Activated T-helper 2 cell treated with anti-CD3 and anti-CD28 coated beads, Interferon-gamma antibody, Interleukin-2, Interleukin-4, amounts not matched to agents 10 μg/mL and 5 μg/mL and 100 μg/mL, durations not matched to agents 14 hours and 24 hours and 36 hours (primary cell): ENCODE data around the gene GABRB3. TPM values are rescaled to one million over a fixed set of nuclear protein-coding genes. Genes with fewer than 3 reads are reported as not detected.

Source experiments
- DNase-seq: peaks from one replicate; pipeline ENCODE4 v3.0.0; 2021; ENCODE audit warnings: low spot score
- H3K27ac Mint-ChIP-seq: one replicate; pipeline ENCODE4 v1.8.0; 2021; ENCODE audit warnings: mixed read lengths
- H3K27me3 Mint-ChIP-seq: one replicate; pipeline ENCODE4 v1.8.0; 2021; ENCODE audit warnings: low read depth, mixed read lengths
- H3K36me3 Mint-ChIP-seq: one replicate; pipeline ENCODE4 v1.8.0; 2021; ENCODE audit warnings: low read depth, mixed read lengths
- H3K4me1 Mint-ChIP-seq: one replicate; pipeline ENCODE4 v1.8.0; 2021; ENCODE audit warnings: low read depth, mixed read lengths
- H3K4me3 Mint-ChIP-seq: one replicate; pipeline ENCODE4 v1.8.0; 2021; ENCODE audit warnings: low read depth, mild to moderate bottlenecking, moderate library complexity, mixed read lengths
- H3K9me3 Mint-ChIP-seq: one replicate; pipeline ENCODE4 v1.8.0; 2021; ENCODE audit warnings: mixed read lengths
- intact Hi-C: fragments of 100-400 bp; cut with micrococcal nuclease; formaldehyde crosslinking; loops from one replicate; pipeline ENCODE4 v1.15.1; 2023
- total RNA-seq: library from RNA; stranded (reverse); gene quantifications from 2 replicates; pipeline ENCODE4 v1.2.3, GENCODE V29; 2022

Gene GABRB3
- not detected in 2 replicates for total RNA-seq

GRCh38 chr15:26772154-26773066 lies at the start of gene GABRB3:
Gene GABRB3, minus strand, starts transcription at chr15:26773066.
- Mint-ChIP-seq H3K4me1 (no peaks in the 10 kb centered on the region), H3K27ac (no peak within 1 kb of the TSS), H3K9me3 (no peaks in the 10 kb centered on the region), H3K36me3 (no peaks in the 10 kb centered on the region), H3K4me3 (no peak within 1 kb of the TSS), H3K27me3 (peaks cover 16% of the 10 kb centered on the region)
- intact Hi-C loops, result no loop called here
- no peak for DNase-seq

DNA sequence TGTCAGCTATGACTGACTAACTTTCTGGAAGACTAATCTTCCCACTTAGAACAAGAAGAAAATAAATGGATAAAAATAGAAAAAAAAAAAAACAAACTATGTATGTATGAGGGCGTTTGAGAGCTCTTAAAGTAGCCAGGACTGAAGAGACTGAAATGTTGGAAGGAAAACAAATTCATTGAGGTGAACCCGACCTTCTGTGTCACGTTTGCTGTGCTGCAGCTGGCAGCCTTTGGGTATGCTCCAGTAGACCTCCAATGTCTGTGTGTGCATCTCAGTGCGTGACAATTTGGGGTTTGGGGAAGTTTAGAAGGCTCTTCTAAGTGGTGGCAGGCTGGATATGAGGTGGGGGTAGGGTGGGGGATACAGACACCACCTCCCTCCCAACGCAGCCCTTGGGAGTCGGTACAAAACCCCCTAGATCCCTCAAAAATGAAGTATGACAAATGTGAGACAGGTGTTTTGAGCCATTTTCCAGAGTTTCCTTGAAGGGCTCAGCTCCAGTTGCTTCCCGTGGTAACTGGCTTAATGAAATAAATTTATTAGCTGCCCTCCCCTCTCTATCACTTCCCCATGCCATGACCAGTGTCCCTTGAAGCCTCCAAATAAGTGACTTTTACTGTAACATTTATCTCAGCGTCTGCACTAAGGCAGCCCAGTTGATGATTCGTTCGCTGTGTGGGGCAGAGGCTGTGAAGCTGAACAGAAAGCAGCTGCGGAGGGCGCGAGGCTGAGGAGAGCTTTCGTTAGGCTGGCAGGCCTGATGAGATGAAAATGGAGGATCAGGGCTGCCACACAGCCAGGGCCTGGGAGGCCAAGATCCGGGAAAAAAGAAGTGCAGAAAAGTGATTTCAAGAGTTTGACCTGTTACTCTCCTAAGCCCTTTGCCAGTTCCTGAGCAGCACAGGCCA lies 34.9 kb upstream of the GABRB3 start:
- Mint-ChIP-seq H3K4me3 (no peak overlapping the region), H3K9me3 (peaks cover 41% of the 10 kb centered on the region), H3K36me3 (no peaks in the 10 kb centered on the region), H3K27ac (no peak overlapping the region), H3K27me3 (no peaks in the 10 kb centered on the region), H3K4me1 (no peaks in the 10 kb centered on the region)
- intact Hi-C loops, result no loop called here
- no peak for DNase-seq

DNA sequence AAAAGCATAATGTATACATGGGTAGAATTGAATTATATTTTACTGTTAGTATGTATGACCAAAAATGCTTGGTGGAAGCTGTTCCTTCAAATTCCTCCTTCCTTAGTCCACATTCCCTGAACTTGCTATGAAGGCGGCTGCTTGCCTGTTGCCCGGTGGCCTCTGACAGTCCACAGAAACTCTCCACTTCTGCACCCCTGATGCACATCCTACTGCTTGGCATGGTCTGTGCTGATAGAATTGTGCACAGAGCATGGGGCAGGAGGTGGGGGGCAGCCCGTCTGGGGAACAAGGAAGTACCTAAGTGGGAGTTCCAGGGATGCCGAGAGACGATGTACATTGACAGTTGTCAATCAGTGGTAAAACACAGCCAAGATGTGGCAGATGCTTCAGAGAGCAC lies 33.7 kb upstream of the GABRB3 start:
- Mint-ChIP-seq H3K27me3 (no peaks in the 10 kb centered on the region), H3K4me1 (no peaks in the 10 kb centered on the region), H3K9me3 (peaks cover 32% of the 10 kb centered on the region), H3K4me3 (no peak overlapping the region), H3K27ac (no peak overlapping the region), H3K36me3 (no peaks in the 10 kb centered on the region)
- intact Hi-C loops, result no loop called here
- no peak for DNase-seq

DNA sequence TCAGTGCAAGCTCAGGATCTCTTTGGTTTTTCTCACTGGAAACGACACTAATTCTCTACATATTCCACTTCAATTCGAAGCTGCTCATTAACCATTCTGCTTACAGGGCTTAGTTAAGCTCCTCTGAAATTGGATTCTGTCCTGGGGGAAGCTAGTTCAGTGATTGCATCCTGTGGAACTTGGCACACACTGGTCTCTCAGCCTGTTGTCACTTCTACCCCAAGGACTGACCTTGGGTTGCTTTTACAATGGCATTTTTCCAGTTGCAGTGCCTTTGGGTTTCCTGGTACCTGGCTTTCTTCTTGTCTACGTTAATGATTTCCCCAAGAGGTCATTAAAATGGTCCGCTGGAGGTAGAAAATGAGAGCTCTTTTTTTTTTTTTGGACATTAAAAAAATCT lies 33.3 kb upstream of the GABRB3 start:
- DNase-seq, result no peak
- Mint-ChIP-seq H3K27me3 (no peaks in the 10 kb centered on the region), H3K27ac (no peak overlapping the region), H3K9me3 (peaks cover 28% of the 10 kb centered on the region), H3K4me3 (no peak overlapping the region), H3K36me3 (no peaks in the 10 kb centered on the region), H3K4me1 (no peaks in the 10 kb centered on the region)
- intact Hi-C loops, result no loop called here

DNA sequence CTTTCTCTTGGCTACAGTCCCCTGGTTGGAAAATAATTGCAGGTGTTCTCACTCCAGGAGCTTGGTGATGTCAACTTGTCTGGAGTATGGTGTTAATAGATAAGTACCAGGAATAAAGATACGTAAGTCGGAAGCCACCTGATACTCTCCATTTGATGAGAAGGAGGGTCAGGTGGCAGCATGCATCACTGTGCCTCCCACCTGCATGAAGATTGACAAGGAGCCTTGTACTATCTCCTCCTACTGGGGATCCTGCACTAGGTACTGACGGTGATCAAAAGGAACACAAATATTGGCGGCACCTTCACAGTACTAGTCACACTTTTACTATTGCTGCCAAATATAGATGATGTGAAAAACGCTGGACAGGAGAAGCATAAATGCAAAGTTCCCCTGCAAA lies 32.6 kb upstream of the GABRB3 start:
- no peaks in the 10 kb centered on the region for H3K27me3 Mint-ChIP-seq
- intact Hi-C loops, result no loop called here
- no peak overlapping the region for H3K27ac Mint-ChIP-seq
- H3K4me3 Mint-ChIP-seq, result no peak overlapping the region
- no peaks in the 10 kb centered on the region for H3K4me1 Mint-ChIP-seq
- no peak for DNase-seq
- H3K36me3 Mint-ChIP-seq, result no peaks in the 10 kb centered on the region
- peaks cover 27% of the 10 kb centered on the region for H3K9me3 Mint-ChIP-seq

- Mint-ChIP-seq H3K4me1 (no peaks in the 10 kb centered on the region), H3K36me3 (no peaks in the 10 kb centered on the region), H3K27me3 (no peaks in the 10 kb centered on the region), H3K27ac (no peak overlapping the region), H3K4me3 (no peak overlapping the region), H3K9me3 (peaks cover 30% of the 10 kb centered on the region)
- intact Hi-C loops, result no loop called here
- no peak for DNase-seq
Observed at GRCh38 chr15:26804063-26804804, 31.4 kb upstream of the GABRB3 start.

DNA sequence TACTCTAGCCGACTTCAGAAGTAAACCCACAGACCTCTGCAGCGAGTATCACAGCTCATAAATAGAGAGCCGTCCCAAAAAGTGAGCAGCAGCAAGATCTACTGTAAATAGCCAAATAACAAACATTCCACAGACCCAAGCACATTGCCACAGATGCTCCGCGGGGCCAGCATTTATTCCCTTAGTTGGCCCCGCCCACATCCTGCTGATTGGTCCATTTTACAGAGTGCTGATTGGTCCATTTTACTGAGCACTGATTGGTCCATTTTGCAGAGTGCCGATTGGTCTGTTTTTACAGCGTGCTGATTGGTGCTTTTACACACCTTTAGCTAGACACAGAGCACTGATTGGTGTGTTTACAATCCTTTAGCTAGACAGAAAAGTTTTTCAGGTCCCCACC lies 17.3 kb upstream of the GABRB3 start:
- Mint-ChIP-seq H3K27me3 (no peaks in the 10 kb centered on the region), H3K9me3 (peaks cover 42% of the 10 kb centered on the region), H3K36me3 (no peaks in the 10 kb centered on the region), H3K27ac (no peak overlapping the region), H3K4me3 (no peak overlapping the region), H3K4me1 (no peaks in the 10 kb centered on the region)
- DNase-seq, result no peak
- intact Hi-C loops, result no loop called here

GRCh38 chr15:26781816-26782215 lies 8.9 kb upstream of the GABRB3 start:
- DNase-seq, result no peak
- H3K27ac Mint-ChIP-seq, result no peak overlapping the region
- H3K4me1 Mint-ChIP-seq, result no peaks in the 10 kb centered on the region
- intact Hi-C loops, result no loop called here
- H3K4me3 Mint-ChIP-seq, result no peak overlapping the region
- H3K9me3 Mint-ChIP-seq, result peaks cover 36% of the 10 kb centered on the region
- H3K27me3 Mint-ChIP-seq, result no peaks in the 10 kb centered on the region
- H3K36me3 Mint-ChIP-seq, result no peaks in the 10 kb centered on the region

- DNase-seq, result no peak
- intact Hi-C loops, result no loop called here
- Mint-ChIP-seq H3K27ac (no peak overlapping the region), H3K4me1 (no peaks in the 10 kb centered on the region), H3K36me3 (no peaks in the 10 kb centered on the region), H3K4me3 (no peak overlapping the region), H3K27me3 (peaks cover 16% of the 10 kb centered on the region), H3K9me3 (peaks cover 7% of the 10 kb centered on the region)
Observed at GRCh38 chr15:26773917-26774316, 1.1 kb upstream of the GABRB3 start.

GRCh38 chr15:26773067-26773877 lies 406 bp upstream of the GABRB3 start:
- Mint-ChIP-seq H3K27ac (no peak overlapping the region), H3K27me3 (peaks cover 16% of the 10 kb centered on the region), H3K36me3 (no peaks in the 10 kb centered on the region), H3K4me3 (no peak overlapping the region), H3K9me3 (peaks cover 6% of the 10 kb centered on the region), H3K4me1 (no peaks in the 10 kb centered on the region)
- no peak for DNase-seq
- intact Hi-C loops, result no loop called here

GRCh38 chr15:26771578-26772153 lies 1.2 kb downstream of the GABRB3 start:
- H3K4me3 Mint-ChIP-seq, result no peak overlapping the region
- H3K27me3 Mint-ChIP-seq, result peaks cover 16% of the 10 kb centered on the region
- no peaks in the 10 kb centered on the region for H3K9me3 Mint-ChIP-seq
- H3K27ac Mint-ChIP-seq, result no peak overlapping the region
- no peak for DNase-seq
- no peaks in the 10 kb centered on the region for H3K36me3 Mint-ChIP-seq
- no peaks in the 10 kb centered on the region for H3K4me1 Mint-ChIP-seq
- intact Hi-C loops, result no loop called here

DNA sequence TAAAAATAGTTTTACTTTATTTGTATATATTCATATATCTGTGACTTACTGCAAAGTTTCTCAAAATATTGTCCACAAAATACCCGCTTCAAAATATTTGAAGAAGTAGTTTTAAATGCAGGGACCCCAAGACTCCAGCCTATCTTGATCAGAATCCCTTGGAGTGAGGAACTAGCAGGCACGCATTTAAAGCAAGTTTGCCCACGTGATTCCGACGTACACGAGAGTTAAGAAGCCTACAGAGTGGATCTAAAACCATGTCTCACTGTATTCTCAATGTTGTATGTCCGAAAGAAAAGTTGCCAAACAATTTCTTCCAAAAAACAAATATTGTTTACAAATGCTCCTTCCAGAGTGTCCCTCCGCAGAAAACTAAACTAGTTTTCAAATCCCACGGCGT lies 1.7 kb downstream of the GABRB3 start:
- H3K27ac Mint-ChIP-seq, result no peak overlapping the region
- H3K4me1 Mint-ChIP-seq, result no peaks in the 10 kb centered on the region
- H3K4me3 Mint-ChIP-seq, result no peak overlapping the region
- no peaks in the 10 kb centered on the region for H3K9me3 Mint-ChIP-seq
- H3K27me3 Mint-ChIP-seq, result peaks cover 16% of the 10 kb centered on the region
- DNase-seq, result no peak
- H3K36me3 Mint-ChIP-seq, result no peaks in the 10 kb centered on the region
- intact Hi-C loops, result no loop called here
